ENCODE measurements around the gene LHFPL2.

- TF ChIP-seq CTCF (IDR thresholded peaks at IDR 0.05) (peak; percentile 19; the same call in 1 of the 2 replicates), FOXM1 (IDR thresholded peaks at IDR 0.05; ENCODE audit: low read depth) (peak; percentile 76), YY1 (IDR thresholded peaks at IDR 0.05; ENCODE audit: low read depth) (no peak), EZH2phosphoT487 (IDR thresholded peaks at IDR 0.05; ENCODE audit: borderline replicate concordance, low read depth) (no peak), EP300 (IDR thresholded peaks at IDR 0.05; ENCODE audit: borderline replicate concordance in 1 of 2, low read depth in 1 of 2, low read length in 1 of 2) (peak; percentile 45 to 97), USF2 (IDR thresholded peaks at IDR 0.05; ENCODE audit: borderline replicate concordance, low read depth, low read length) (no peak), MAX (IDR thresholded peaks at IDR 0.05; ENCODE audit: low read depth) (peak; percentile 93), FOXJ3 (CRISPR knock-in tag; IDR thresholded peaks at IDR 0.05) (no peak), POLR2AphosphoS5 (IDR thresholded peaks at IDR 0.05; ENCODE audit: low read depth, low read length) (peak; percentile 85), GATA2 (CRISPR knock-in tag; IDR thresholded peaks at IDR 0.05) (no peak)
These were observed 38.4 kb downstream of the LHFPL2 start for GRCh38 chr5:78610163-78610583.
